Ovary (tissue), 3 donors: Measurements from ENCODE around the gene CHMP4A.
A peak's percentile ranks its signal among the peaks of the same experiment; 100 is the strongest.

Experiments used
- CTCF ChIP-seq, 3 donors: fragments of 450-650 bp in 2 of 3; fragments of 200-600 bp in 1 of 3; IDR thresholded peaks; one replicate each; pipeline versions ENCODE4 v1.5.1 to v1.8.0; 2016 to 2022; ENCODE audit warnings: antibody characterized with exemption in 3 of 3, mild to moderate bottlenecking in 1 of 3
- POLR2A ChIP-seq: fragments of 450-650 bp; IDR thresholded peaks from one replicate; pipeline ENCODE4 v1.6.1; 2017; ENCODE audit warnings: antibody characterized with exemption, mild to moderate bottlenecking, moderate library complexity
- donor health status: DM: no; HTN: no; CAD: no.

- peak; percentile 40 for TF ChIP-seq POLR2A
- no peak for TF ChIP-seq CTCF (IDR thresholded peaks at IDR 0.05)
Measured at GRCh38 chr14:24188251-24189058, 24.8 kb downstream of the CHMP4A start, which contains the start of gene IPO4.
